ENCODE measurements around the gene RS1. TPM values are rescaled to one million over a fixed set of nuclear protein-coding genes. Genes with fewer than 3 reads are reported as not detected.

RS1 gene
- total and polyA plus RNA-seq, 2 of the 4 experiments (the other 2 are of a cell fraction): not detected

DNA sequence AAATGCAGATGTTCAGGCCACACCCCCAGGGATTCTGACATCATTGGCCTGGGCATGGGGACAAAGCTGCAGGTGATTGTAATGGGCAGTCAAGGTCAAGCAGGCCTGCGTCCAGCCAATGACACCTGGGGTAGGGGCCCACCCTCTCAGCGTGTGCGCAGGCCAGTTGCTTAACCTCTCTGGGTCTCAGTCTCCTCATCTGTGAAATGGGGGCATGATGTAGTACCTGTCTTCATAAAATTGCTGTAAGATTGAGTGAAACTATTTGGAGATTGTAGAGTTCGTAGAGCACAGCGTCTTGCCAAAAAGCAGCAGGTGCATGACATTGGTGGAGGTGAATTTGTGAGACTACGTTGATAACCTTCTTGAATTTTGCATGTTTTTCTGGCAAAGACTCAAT, 21.2 kb downstream of the RS1 start:
- no peak overlapping the region for H3K56ac ChIP-seq (ENCODE audit: extremely low read depth, insufficient read depth, low read length)
- no peak overlapping the region for H2BK120ac ChIP-seq (ENCODE audit: low read depth, low read length)
- no peak overlapping the region for H3K9ac ChIP-seq (ENCODE audit: low read depth, low read length)
- H3K27ac ChIP-seq (ENCODE audit: insufficient read depth, low read length): no peak overlapping the region
- no peak overlapping the region for H3K4ac ChIP-seq (ENCODE audit: low read depth, low read length)
- no peak overlapping the region for H4K8ac ChIP-seq (ENCODE audit: low read depth in 2 of 2, low read length in 2 of 2)
- dilution Hi-C loops (cut with HindIII; ENCODE audit: low sequenced_read_pairs, unreplicated experiment) (no loop called here), intact Hi-C loops (cut with micrococcal nuclease) (no loop called here), in situ Hi-C loops (cut with MboI; ENCODE audit: low sequenced_read_pairs) (no loop called here)
- no peak overlapping the region for H4K91ac ChIP-seq (ENCODE audit: insufficient read depth, low read depth, low read length)
- no peak overlapping the region for H2BK5ac ChIP-seq (ENCODE audit: low read depth, low read length, poor library complexity, severe bottlenecking)
- no peaks in the 10 kb centered on the region for H3K27me3 ChIP-seq (ENCODE audit: control insufficient read depth, insufficient read depth, low read length)
- H2BK20ac ChIP-seq (ENCODE audit: low read depth, low read length): no peak overlapping the region
- TF ChIP-seq MAZ (IDR thresholded peaks at IDR 0.05; ENCODE audit: borderline replicate concordance, low read depth, low read length) (no peak), NFE2L2 (IDR thresholded peaks at IDR 0.05; ENCODE audit: low read depth, low read length) (no peak), CHD1 (IDR thresholded peaks at IDR 0.05; ENCODE audit: low read depth, low read length) (no peak), SMC3 (IDR thresholded peaks at IDR 0.05; ENCODE audit: low read depth, low read length) (no peak), POLR2A (IDR thresholded peaks at IDR 0.05; ENCODE audit: low read depth, low read length) (no peak), RFX5 (IDR thresholded peaks at IDR 0.05; ENCODE audit: low read depth, low read length) (no peak), BHLHE40 (IDR thresholded peaks at IDR 0.05; ENCODE audit: low read depth, low read length) (no peak), RAD21 (IDR thresholded peaks at IDR 0.05; ENCODE audit: low read length) (no peak), FOS (IDR thresholded peaks at IDR 0.05; ENCODE audit: low read depth, low read length) (no peak), CEBPB (IDR thresholded peaks at IDR 0.05; ENCODE audit: low read depth, low read length) (no peak)
- TF ChIP-seq, protein P1, sequence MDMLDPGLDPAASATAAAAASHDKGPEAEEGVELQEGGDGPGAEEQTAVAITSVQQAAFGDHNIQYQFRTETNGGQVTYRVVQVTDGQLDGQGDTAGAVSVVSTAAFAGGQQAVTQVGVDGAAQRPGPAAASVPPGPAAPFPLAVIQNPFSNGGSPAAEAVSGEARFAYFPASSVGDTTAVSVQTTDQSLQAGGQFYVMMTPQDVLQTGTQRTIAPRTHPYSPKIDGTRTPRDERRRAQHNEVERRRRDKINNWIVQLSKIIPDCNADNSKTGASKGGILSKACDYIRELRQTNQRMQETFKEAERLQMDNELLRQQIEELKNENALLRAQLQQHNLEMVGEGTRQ (IDR thresholded peaks at IDR 0.05; ENCODE audit: low read depth, low read length): no peak
- TF ChIP-seq, protein P2, sequence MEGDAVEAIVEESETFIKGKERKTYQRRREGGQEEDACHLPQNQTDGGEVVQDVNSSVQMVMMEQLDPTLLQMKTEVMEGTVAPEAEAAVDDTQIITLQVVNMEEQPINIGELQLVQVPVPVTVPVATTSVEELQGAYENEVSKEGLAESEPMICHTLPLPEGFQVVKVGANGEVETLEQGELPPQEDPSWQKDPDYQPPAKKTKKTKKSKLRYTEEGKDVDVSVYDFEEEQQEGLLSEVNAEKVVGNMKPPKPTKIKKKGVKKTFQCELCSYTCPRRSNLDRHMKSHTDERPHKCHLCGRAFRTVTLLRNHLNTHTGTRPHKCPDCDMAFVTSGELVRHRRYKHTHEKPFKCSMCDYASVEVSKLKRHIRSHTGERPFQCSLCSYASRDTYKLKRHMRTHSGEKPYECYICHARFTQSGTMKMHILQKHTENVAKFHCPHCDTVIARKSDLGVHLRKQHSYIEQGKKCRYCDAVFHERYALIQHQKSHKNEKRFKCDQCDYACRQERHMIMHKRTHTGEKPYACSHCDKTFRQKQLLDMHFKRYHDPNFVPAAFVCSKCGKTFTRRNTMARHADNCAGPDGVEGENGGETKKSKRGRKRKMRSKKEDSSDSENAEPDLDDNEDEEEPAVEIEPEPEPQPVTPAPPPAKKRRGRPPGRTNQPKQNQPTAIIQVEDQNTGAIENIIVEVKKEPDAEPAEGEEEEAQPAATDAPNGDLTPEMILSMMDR (conservative IDR thresholded peaks at IDR 0.05; ENCODE audit: low read depth, low read length): no peak
- H3K4me1 ChIP-seq (ENCODE audit: control insufficient read depth, insufficient read depth, low read length): peaks cover 3% of the 10 kb centered on the region; the same call in 1 of the 2 replicates
- no peak overlapping the region for H2BK15ac ChIP-seq (ENCODE audit: low read depth, low read length)
- ChIA-PET POLR2A (ENCODE audit: unreplicated experiment) (no interaction called here), CTCF (no interaction called here)
- no peak overlapping the region for H2AK5ac ChIP-seq (ENCODE audit: low read depth, low read length)
- no peak overlapping the region for H3K4me2 ChIP-seq (ENCODE audit: low read depth, low read length)
- H3K9me3 ChIP-seq (ENCODE audit: control insufficient read depth, insufficient read depth, low read length): peaks cover 3% of the 10 kb centered on the region; the same call in 1 of the 2 replicates
- H2AK9ac ChIP-seq (replicated peaks; ENCODE audit: low read depth, low read length, poor library complexity): no peak overlapping the region
- H4K5ac ChIP-seq (ENCODE audit: low read depth, low read length): no peak overlapping the region
- H3K23ac ChIP-seq (ENCODE audit: low read depth, low read length): no peak overlapping the region
- no peak overlapping the region for H2AFZ ChIP-seq (replicated peaks; ENCODE audit: low read length, poor library complexity)
- H3K18ac ChIP-seq (ENCODE audit: low read depth, low read length): no peak overlapping the region
- H3K14ac ChIP-seq (replicated peaks; ENCODE audit: low read depth, low read length): no peak overlapping the region
- no peak overlapping the region for H3K4me3 ChIP-seq (ENCODE audit: insufficient read depth, low read depth, low read length)
- H4K20me1 ChIP-seq (ENCODE audit: insufficient read depth, low read length): no peaks in the 10 kb centered on the region
- no peaks in the 10 kb centered on the region for H3K9me1 ChIP-seq (ENCODE audit: insufficient read depth, low read length)
- ATAC-seq (ENCODE audit: low read depth) (no peak), DNase-seq (no peak)
- no TSS peak for BruUV-seq (replicated peaks)
- H3K36me3 ChIP-seq (ENCODE audit: control insufficient read depth, insufficient read depth, low read length): no peaks in the 10 kb centered on the region
- WGBS, 2 experiments (ENCODE audit: extremely low coverage in 2 of 2, insufficient read length in 1 of 2): 78% methylated on average over 3 of the region's 6 CpGs; no CpG with 5 or more reads in 1 of the 2 experiments
- H3K79me1 ChIP-seq (ENCODE audit: low read depth in 1 of 2, low read length in 2 of 2): no peaks in the 10 kb centered on the region

Data from IMR-90 (cell line).